Stimulated activated naive CD8-positive, alpha-beta T cell treated with anti-CD3 and anti-CD28 coated beads, Interleukin-15, amount 100 ng/mL, for 72 hours (primary cell): ENCODE measurements around the gene TMEM116.
"Not testable (repeated sequence)": the region's sequence is repeated elsewhere in the genome, so short reads cannot be mapped to it uniquely, and the experiment has no call there.

Experiments used
- ATAC-seq: fragments of 150-1000 bp; cut with Tn5 transposase; 2 replicates; pipeline ENCODE4 v1.10.0; 2021; ENCODE audit warnings: mild to moderate bottlenecking, moderate library complexity
- DNase-seq, 2 donors: peaks; one replicate each; pipeline ENCODE4 v3.0.0; 2021 to 2022
- H3K27ac Mint-ChIP-seq, 2 donors: one replicate each; pipeline ENCODE4 v1.8.0; 2022; ENCODE audit warnings: mild to moderate bottlenecking in 2 of 2, mixed read lengths in 2 of 2, moderate library complexity in 2 of 2
- H3K27me3 Mint-ChIP-seq: one replicate; pipeline ENCODE4 v1.8.0; 2022; ENCODE audit warnings: mixed read lengths
- H3K4me1 Mint-ChIP-seq: one replicate; pipeline ENCODE4 v1.8.0; 2022; ENCODE audit warnings: mild to moderate bottlenecking, mixed read lengths
- H3K4me3 Mint-ChIP-seq, 2 donors: one replicate each; pipeline ENCODE4 v1.8.0; 2022; ENCODE audit warnings: mild to moderate bottlenecking in 2 of 2, mixed read lengths in 2 of 2, moderate library complexity in 1 of 2
- H3K9me3 Mint-ChIP-seq, 2 donors: one replicate each; pipeline ENCODE4 v1.8.0; 2022; ENCODE audit warnings: mixed read lengths in 2 of 2

Gene TMEM116

DNA sequence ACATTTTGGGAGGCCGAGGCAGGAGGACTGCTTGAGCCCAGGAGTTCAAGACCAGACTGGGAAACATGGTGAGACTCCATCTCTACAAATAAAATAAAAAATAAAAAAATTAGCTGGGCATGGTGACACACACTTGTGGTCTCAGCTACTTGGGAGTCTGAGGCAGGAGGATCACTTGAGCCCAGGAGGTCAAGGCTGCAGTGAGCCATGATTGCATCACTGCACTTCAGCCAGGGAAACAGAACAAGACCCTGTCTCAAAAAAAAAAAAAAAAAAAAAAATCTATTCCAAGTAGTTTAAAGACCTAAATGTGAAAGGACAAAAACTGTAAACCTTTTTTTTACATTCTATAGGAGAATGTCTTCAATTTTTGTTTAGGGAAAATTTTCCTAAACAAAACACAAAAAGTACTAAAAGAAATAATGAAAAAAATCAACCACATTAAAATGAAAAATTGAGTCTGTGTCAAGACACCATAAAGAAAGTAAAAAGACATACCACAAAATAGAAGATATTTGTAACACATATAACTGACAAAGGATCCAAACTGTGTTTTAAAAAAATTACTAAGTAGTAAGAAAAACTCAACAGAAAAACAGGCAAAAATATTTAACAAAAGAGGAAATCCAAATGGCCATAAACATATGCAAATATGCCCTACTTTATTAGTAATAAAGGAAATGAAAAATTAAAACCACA is 17.0 kb downstream of the TMEM116 start:
- no peak for ATAC-seq
- Mint-ChIP-seq H3K9me3 (no peaks in the 10 kb centered on the region), H3K27me3 (no peaks in the 10 kb centered on the region), H3K27ac (no peak overlapping the region), H3K4me1 (peaks cover 75% of the 10 kb centered on the region), H3K4me3 (no peak overlapping the region)
- DNase-seq: no peak

DNA sequence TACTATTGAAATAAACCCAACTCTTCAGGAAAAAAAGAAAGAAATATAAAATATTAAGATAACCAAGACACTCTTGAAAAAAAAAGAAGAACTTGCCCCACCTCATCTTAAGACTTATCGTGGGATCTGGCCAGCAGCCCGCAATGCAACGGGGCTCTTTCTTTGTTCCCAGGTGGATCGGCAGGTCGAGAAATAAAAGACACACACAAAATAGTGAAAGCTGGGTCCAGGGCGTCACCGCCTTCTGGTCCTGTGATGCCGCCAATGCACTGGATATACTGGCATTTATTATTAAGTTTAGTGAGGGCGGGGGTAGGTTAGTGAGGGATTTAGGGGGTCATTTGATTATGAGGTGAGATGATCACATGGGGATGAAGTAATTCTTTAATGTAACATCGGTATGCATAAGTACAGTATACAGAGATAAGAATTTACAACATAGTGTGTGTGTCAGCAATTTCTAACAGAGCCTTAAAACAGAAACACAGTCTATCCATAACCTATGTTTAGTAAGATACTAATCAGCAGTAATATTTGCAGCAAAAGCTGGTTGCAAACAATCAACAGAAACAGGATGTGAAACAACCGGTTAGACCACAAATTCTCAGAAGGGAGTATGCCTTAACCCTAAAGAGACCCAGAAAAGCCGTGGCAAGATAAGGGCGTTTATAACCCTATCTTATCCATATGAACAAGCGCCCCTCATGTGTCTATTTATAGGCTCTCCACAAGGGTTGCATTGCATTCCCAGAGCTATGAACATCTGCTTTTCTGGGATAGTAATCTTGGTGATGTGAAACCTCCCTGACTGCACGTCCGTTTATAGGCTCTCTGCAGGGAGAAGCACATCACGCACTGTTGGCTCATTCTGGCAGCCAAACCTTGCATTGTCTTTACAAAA is 18.5 kb downstream of the TMEM116 start:
- not testable (repeated sequence) for ATAC-seq, H3K9me3 Mint-ChIP-seq, DNase-seq, H3K27me3 Mint-ChIP-seq
- H3K4me3 Mint-ChIP-seq: peak overlapping the region; percentile 80 to 90
- peak overlapping the region; percentile 72 to 75 for H3K27ac Mint-ChIP-seq
- peaks cover 68% of the 10 kb centered on the region for H3K4me1 Mint-ChIP-seq

DNA sequence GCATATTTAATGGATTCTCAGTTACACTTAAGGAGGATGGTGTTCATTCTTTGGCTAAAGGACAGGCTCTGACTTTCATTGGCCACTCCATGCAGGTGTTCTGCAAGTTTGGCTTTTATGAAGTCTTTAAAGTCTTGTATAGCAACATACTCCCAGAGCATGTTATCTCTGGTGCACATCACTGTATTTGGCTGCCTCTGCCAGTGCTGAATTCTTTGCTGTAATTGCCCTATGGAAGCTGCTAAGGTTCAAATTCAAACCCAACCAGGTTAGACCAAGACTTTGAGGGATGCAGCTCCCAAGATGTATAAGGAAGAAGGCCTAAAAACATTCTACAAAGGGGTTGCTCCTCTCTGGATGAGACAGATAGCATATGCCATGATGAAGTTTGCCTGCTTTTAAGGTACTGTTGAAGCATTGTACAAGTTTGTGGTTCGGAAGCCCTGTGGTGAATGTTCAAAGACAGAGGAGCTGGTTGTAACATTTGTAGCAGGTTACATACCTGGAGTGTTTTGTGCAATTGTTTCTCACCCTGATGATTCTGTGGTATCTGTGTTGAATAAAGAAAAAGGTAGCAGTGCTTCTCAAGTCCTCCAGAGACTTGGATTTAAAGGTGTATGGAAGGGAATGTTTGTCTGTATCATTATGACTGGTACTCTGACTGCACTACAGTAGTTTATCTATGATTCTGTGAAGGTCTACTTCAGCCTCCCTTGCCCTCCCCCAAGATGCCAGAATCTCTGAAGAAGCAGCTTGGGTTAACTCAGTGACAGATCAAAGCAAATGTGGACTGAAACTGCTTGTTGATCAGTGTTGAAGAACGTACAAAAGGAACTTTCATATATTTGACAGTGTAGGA is 19.4 kb downstream of the TMEM116 start:
- peaks cover 64% of the 10 kb centered on the region for H3K4me1 Mint-ChIP-seq
- ATAC-seq: peak; percentile 87
- peak in 1 of 2 donors; percentile 37 for DNase-seq
- peak overlapping the region; percentile 80 to 90 for H3K4me3 Mint-ChIP-seq
- H3K9me3 Mint-ChIP-seq: no peaks in the 10 kb centered on the region
- peak overlapping the region in 1 of 2 donors; percentile 72 for H3K27ac Mint-ChIP-seq
- H3K27me3 Mint-ChIP-seq: no peaks in the 10 kb centered on the region

DNA sequence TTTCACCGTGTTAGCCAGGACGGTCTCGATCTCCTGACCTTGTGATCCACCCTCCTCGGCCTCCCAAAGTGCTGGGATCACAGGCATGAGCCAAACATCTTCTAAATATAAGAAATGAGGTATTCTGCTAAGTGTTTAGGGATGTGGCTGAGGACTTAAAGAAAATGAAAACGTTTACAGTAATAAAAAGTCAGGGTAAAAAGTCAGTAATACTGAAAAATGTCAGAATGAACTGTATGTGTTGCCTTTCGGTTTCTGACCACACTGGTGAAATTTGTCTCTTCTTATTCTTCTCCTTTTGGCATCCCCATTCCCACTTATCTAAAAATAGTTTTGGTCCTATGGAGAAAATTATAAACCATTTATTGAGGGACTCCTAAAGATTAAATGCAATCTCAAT is 20.5 kb downstream of the TMEM116 start:
- Mint-ChIP-seq H3K27me3 (no peaks in the 10 kb centered on the region), H3K4me1 (peaks cover 62% of the 10 kb centered on the region), H3K9me3 (no peaks in the 10 kb centered on the region), H3K27ac (peak overlapping the region in 1 of 2 donors; percentile 82), H3K4me3 (peak overlapping the region; percentile 28 to 53)
- ATAC-seq (peak; percentile 54), DNase-seq (no peak)

DNA sequence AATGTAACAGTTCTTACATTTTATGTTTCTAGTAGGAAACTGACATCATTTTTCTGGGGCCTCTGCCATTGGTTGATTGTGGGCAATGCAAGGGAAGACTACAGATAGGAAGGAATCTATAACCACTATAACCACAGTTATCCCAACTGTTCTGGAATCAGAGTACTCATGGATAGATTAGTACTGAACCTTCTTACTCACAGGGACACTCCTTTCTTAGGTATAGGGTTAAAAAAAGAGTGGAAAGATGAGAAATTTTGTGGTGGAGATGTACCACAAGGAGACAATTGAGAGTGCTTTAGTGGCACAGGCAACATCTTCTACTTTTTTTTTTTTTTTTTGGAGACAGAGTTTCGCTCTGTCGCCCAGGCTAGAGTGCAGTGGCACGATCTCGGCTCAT is 21.0 kb downstream of the TMEM116 start:
- Mint-ChIP-seq H3K4me3 (peak overlapping the region; percentile 53 to 63), H3K4me1 (peaks cover 57% of the 10 kb centered on the region), H3K9me3 (no peaks in the 10 kb centered on the region), H3K27me3 (no peaks in the 10 kb centered on the region), H3K27ac (peak overlapping the region; percentile 77 to 82)
- ATAC-seq: peak; percentile 44
- no peak for DNase-seq

DNA sequence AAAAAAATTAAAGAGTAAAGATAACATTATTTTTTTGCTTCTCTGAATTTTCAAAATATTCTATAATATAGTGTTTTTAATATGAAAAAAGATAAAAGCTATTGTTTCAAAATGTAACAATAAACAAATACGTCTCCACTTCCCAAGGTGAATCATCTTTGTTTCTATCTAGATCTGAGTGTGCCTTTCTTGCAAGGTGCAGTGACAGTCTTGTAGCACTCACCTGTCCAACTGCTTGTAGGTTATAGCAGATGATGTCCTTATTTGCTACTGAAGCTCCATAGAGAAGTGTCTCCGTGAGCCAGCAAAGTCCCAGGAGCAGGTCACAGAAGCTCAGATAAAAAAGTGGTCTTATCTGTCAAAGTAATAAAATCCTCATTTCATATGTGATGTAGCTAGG is 21.4 kb downstream of the TMEM116 start:
- DNase-seq (no peak), ATAC-seq (peak; percentile 52)
- Mint-ChIP-seq H3K27ac (no peak overlapping the region), H3K9me3 (no peaks in the 10 kb centered on the region), H3K4me3 (peak overlapping the region; percentile 53 to 63), H3K4me1 (peaks cover 53% of the 10 kb centered on the region), H3K27me3 (no peaks in the 10 kb centered on the region)

DNA sequence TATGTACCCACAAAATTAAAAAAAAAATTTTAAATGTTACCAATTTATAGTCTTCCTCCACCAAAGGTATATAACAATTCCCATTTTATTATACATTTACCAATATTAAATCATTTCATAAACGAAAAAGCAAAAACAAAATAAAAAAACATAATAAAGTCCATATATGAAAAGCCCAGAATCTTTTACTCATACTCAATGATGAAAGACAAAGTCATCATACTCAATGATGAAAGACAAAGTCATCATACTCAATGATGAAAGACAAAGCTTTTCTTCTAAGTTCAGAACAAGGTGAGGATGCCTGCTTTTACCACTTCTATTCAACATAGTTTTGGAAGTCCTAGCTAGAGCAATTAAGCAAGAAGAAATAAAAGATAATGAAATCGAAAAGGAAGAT is 28.1 kb downstream of the TMEM116 start:
- Mint-ChIP-seq H3K4me1 (peaks cover 4% of the 10 kb centered on the region), H3K4me3 (no peak overlapping the region), H3K9me3 (no peaks in the 10 kb centered on the region), H3K27ac (peak overlapping the region; percentile 65 to 67), H3K27me3 (no peaks in the 10 kb centered on the region)
- DNase-seq (no peak), ATAC-seq (no peak)

DNA sequence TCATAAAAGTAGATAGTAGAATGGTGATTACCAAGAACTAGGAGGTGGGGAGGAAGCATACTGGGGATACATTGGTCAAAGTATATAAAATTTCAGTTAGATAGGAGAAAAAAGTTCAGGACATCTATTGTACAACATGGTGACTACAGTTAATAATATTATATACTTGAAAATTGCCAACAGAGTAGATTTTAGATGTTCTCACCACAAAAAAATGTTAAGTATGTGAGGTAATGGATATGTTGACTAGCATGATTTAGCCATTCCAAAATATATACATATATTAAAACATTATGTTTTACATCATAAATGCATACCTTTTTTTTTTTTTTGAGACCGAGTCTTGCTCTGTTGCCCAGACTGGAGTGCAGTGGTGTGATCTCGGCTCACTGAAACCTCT is 31.0 kb downstream of the TMEM116 start:
- DNase-seq (no peak), ATAC-seq (no peak)
- no peak overlapping the region for H3K27ac Mint-ChIP-seq
- H3K9me3 Mint-ChIP-seq: no peaks in the 10 kb centered on the region
- peaks cover 2% of the 10 kb centered on the region for H3K4me1 Mint-ChIP-seq
- H3K4me3 Mint-ChIP-seq: no peak overlapping the region
- no peaks in the 10 kb centered on the region for H3K27me3 Mint-ChIP-seq

DNA sequence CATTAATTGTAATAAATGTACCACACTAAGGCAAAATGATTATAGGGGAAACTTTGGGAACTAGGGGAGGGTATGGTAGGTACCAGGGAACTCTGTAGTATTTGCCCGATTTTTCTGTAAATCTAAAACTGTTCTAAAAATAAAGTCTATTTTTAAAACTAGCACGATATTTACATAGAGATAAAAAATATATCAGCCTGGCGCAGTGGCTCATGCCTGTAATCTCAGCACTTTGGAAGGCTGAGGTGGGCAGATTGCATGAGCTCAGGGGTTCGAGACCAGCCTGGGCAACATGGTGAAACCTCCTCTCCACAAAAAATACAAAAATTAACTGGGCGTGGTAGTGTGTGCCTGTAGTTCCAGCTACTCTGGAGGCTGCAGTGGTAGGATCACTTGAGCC is 32.4 kb downstream of the TMEM116 start:
- H3K27ac Mint-ChIP-seq: no peak overlapping the region
- DNase-seq (no peak), ATAC-seq (no peak)
- no peaks in the 10 kb centered on the region for H3K27me3 Mint-ChIP-seq
- no peak overlapping the region for H3K4me3 Mint-ChIP-seq
- H3K9me3 Mint-ChIP-seq: no peaks in the 10 kb centered on the region
- peaks cover 7% of the 10 kb centered on the region for H3K4me1 Mint-ChIP-seq

DNA sequence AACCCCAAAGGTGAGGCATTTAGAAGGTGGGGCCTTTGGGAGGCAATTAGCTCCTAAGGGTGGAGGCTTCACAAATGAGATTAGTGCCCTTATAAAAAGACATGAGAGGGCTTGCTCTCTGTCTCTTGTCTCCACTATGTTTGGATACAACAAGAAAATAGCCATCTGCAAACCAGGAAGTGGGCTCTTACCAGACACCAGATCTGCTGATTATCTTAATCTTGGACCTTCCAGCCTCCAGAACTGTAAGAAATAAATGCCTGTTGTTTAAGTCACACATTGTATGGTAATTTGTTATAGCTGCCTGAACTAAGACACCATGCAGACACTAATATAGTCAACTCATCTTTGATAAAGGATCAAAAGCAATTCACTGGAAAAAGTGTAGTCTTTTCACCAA is 34.4 kb downstream of the TMEM116 start:
- no peak overlapping the region for H3K27ac Mint-ChIP-seq

DNA sequence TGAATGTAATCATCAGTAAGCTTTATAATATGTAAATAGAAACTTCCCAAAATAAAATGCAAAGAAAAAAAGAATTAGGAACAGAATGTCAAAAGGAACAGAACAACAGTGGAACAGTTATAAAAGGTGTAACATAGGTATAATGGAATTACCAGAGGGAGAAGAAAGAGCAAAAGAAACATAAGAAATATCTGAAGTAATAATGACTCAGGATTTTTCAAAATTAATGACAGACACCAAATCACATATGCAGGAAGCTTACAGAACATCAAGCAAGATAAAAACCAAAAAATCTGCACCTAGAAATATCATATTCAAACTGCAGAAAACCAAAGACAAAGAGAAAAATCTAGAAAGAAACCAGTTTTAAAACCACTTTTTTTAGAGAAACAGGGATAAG is 36.1 kb downstream of the TMEM116 start:
- Mint-ChIP-seq H3K9me3 (no peaks in the 10 kb centered on the region), H3K27me3 (no peaks in the 10 kb centered on the region), H3K27ac (peak overlapping the region in 1 of 2 donors; percentile 78), H3K4me3 (no peak overlapping the region), H3K4me1 (peaks cover 7% of the 10 kb centered on the region)
- DNase-seq (no peak), ATAC-seq (no peak)

More for the DNA sequence above, 34.4 kb downstream of the TMEM116 start:
- no peak overlapping the region for H3K4me3 Mint-ChIP-seq
- DNase-seq: no peak
- no peaks in the 10 kb centered on the region for H3K27me3 Mint-ChIP-seq
- H3K9me3 Mint-ChIP-seq: no peaks in the 10 kb centered on the region
- no peak for ATAC-seq
- peaks cover 7% of the 10 kb centered on the region for H3K4me1 Mint-ChIP-seq

DNA sequence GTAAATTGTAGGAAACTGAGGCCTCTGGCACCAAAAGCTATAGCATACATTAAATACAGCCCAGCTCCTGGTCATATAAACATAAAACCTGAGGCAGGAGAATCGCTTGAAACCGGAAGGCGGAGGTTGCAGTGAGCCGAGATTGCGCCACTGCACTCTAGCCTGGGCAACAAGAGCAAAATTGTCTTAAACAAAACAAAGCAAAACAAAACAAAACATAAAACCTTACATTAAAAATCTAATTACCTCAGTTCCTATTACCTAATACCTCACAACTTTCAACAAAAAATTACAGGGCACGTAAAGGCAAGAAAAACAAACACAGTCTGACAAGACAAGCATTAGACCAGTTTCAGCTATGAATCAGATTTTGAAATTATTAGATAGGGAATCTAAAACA is 36.7 kb downstream of the TMEM116 start:
- Mint-ChIP-seq H3K27ac (peak overlapping the region in 1 of 2 donors; percentile 78), H3K9me3 (no peaks in the 10 kb centered on the region), H3K4me3 (no peak overlapping the region), H3K27me3 (no peaks in the 10 kb centered on the region), H3K4me1 (peaks cover 7% of the 10 kb centered on the region)
- DNase-seq (no peak), ATAC-seq (no peak)

DNA sequence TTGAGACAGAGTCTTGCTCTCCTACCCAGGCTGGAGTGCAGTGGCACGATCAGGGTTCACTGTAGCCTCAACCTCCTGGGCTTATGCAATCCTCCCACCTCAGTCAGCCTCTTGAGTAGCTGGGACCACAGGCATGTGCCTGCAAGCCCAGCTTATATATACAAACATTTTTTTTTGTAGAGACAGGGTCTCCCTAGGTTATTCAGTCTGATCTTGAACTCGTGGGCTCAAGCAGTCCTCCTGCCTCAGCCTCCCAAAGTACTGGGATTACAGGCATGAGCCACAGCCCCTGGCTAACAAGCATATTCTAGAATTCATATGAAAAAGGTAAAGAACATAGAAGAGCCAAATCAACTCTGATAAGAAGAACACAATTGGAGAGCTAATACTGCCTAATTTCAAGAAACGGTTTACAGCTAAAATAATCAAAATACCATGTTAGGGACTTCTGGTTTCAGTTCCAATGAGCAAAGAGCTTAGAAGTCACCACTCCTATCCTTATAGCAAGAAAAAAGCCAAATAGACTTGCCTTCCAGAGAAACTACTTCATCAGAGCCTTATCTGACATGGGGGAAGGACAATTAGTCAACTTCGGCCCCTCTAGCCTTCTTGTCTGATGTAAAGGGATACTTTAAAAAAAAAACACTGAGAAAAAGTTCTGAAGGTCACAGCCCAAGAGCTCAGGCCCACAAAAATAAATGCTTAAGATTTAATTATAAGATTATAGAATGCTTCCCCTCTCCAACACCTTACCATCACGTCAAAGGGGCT is 37.6 kb downstream of the TMEM116 start:
- DNase-seq (no peak), ATAC-seq (no peak)
- Mint-ChIP-seq H3K4me1 (peaks cover 7% of the 10 kb centered on the region), H3K27ac (no peak overlapping the region), H3K9me3 (no peaks in the 10 kb centered on the region), H3K4me3 (no peak overlapping the region), H3K27me3 (no peaks in the 10 kb centered on the region)

DNA sequence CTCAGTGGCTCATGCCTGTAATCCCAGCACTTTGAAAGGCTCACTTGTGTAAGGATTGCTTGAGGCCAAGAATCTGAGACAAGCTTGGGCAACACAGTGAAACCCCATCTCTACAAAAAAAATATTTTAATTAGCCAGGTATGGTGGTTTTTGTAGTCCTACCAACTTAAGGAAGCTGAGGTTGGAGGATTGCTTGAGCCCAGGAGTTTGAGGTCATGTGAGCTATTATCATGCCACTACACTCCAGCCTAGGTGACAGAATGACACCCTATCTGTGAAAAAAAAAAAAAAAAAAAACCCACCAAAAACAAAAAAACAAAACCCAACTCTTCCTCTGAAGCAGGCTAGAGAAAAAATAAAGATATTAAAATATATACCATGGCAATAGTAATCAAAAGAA is 41.2 kb downstream of the TMEM116 start:
- peaks cover 15% of the 10 kb centered on the region for H3K4me1 Mint-ChIP-seq
- no peak overlapping the region for H3K27ac Mint-ChIP-seq
- no peak overlapping the region for H3K4me3 Mint-ChIP-seq
- DNase-seq: no peak
- no peaks in the 10 kb centered on the region for H3K9me3 Mint-ChIP-seq
- no peaks in the 10 kb centered on the region for H3K27me3 Mint-ChIP-seq
- no peak for ATAC-seq

DNA sequence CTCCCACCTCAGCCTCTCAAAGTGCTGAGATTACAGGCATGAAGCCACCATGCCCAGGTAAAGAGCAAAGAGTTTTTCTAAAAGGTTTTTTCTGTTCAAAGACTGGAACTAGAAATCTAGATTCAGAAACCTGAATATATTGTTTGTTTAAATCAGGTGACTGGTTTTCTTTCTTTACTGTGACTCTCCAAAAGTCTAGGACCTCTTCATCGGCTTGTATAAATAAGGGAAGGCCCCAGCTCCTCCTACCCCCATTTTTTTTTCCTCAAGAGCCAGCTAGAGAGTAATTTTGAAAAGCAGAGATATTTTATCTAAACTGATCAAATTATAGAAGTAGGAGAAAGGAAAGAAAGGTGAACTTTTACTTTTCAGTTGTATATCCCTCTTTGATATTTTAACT is 48.0 kb downstream of the TMEM116 start:
- H3K9me3 Mint-ChIP-seq: peaks cover 15 to 25% of the 10 kb centered on the region in 2 donors
- ATAC-seq (no peak), DNase-seq (no peak)
- no peak overlapping the region for H3K27ac Mint-ChIP-seq
- H3K4me1 Mint-ChIP-seq: peaks cover 11% of the 10 kb centered on the region
- H3K4me3 Mint-ChIP-seq: no peak overlapping the region
- no peaks in the 10 kb centered on the region for H3K27me3 Mint-ChIP-seq
